ENCODE data around the gene C10orf90.

The C10orf90 gene

DNA sequence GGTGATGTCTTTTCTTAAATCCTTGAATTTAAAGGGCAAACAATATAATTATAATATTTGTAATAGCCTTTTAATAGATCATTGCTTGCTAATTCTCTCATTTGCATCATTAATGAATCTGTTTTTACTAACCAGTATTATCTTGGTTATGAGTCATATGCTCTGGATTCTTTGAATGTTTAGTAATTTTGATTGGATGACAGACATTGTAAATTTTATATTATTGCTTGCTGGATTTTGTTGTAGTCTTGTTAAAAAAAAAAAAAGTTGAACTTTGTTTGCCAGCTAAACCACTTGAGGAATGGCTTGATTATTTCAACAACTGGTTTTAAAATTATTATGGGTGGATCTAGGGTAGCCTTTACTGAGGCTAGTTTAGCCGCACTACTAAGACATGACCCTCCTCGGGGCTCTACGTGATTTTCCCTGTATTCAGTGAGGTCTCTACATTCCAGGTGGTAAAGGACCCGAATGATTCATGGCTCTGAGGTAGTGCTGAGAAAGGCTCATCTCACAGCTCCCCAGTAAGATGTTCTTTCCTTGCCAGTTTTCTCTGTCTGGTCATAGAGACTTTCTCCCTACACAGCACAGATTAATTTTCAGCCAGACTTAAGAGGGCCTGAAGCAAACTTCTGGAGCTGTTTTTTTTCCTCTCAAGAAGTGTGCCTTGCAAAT is 8.5 kb downstream of the C10orf90 start:
- TF ChIP-seq TAF1 (IDR thresholded peaks at IDR 0.05; ENCODE audit: low read depth) (no peak), TCF12 (IDR thresholded peaks at IDR 0.05; ENCODE audit: low read depth) (no peak), FOXM1 (IDR thresholded peaks at IDR 0.05; ENCODE audit: borderline replicate concordance, low read depth) (no peak), YY1 (IDR thresholded peaks at IDR 0.05; ENCODE audit: low read depth) (no peak), CREB1 (IDR thresholded peaks at IDR 0.05; ENCODE audit: low read depth) (no peak), CEBPB (IDR thresholded peaks at IDR 0.05) (no peak), NFIC (IDR thresholded peaks at IDR 0.05) (no peak), TEAD4 (IDR thresholded peaks at IDR 0.05) (no peak), ZBTB7A (IDR thresholded peaks at IDR 0.05; ENCODE audit: low read depth) (no peak), RAD21 (IDR thresholded peaks at IDR 0.05; ENCODE audit: low read depth) (no peak), EP300 (IDR thresholded peaks at IDR 0.05; ENCODE audit: borderline replicate concordance) (no peak), EGR1 (IDR thresholded peaks at IDR 0.05) (no peak)
- TF ChIP-seq, protein P1, sequence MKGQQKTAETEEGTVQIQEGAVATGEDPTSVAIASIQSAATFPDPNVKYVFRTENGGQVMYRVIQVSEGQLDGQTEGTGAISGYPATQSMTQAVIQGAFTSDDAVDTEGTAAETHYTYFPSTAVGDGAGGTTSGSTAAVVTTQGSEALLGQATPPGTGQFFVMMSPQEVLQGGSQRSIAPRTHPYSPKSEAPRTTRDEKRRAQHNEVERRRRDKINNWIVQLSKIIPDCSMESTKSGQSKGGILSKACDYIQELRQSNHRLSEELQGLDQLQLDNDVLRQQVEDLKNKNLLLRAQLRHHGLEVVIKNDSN (IDR thresholded peaks at IDR 0.05), result no peak
- TF ChIP-seq, protein P2, sequence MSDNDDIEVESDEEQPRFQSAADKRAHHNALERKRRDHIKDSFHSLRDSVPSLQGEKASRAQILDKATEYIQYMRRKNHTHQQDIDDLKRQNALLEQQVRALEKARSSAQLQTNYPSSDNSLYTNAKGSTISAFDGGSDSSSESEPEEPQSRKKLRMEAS (IDR thresholded peaks at IDR 0.05), result no peak
- TF ChIP-seq, protein P3, sequence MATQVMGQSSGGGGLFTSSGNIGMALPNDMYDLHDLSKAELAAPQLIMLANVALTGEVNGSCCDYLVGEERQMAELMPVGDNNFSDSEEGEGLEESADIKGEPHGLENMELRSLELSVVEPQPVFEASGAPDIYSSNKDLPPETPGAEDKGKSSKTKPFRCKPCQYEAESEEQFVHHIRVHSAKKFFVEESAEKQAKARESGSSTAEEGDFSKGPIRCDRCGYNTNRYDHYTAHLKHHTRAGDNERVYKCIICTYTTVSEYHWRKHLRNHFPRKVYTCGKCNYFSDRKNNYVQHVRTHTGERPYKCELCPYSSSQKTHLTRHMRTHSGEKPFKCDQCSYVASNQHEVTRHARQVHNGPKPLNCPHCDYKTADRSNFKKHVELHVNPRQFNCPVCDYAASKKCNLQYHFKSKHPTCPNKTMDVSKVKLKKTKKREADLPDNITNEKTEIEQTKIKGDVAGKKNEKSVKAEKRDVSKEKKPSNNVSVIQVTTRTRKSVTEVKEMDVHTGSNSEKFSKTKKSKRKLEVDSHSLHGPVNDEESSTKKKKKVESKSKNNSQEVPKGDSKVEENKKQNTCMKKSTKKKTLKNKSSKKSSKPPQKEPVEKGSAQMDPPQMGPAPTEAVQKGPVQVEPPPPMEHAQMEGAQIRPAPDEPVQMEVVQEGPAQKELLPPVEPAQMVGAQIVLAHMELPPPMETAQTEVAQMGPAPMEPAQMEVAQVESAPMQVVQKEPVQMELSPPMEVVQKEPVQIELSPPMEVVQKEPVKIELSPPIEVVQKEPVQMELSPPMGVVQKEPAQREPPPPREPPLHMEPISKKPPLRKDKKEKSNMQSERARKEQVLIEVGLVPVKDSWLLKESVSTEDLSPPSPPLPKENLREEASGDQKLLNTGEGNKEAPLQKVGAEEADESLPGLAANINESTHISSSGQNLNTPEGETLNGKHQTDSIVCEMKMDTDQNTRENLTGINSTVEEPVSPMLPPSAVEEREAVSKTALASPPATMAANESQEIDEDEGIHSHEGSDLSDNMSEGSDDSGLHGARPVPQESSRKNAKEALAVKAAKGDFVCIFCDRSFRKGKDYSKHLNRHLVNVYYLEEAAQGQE (IDR thresholded peaks at IDR 0.05; ENCODE audit: low read depth), result no peak

DNA sequence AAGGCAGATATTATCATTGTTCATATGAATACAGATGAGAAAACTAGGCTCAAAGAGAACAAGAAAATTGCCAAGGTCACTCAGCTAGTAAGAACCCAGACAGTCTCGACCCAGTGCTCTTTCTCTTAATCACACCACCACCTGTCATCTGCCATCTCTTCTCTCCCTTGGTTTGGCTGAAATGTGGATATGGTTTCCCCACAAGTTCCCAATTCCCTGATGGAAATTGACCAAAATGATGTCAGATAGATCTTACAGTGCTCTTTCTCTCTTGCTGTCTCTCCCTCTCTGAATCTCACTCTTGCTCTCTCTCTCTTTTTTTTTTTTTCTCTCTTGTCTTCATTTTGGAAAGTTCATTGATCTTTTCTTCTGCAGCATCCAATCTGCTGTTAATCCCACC is 9.1 kb downstream of the C10orf90 start:
- TF ChIP-seq, protein P3 (IDR thresholded peaks at IDR 0.05; ENCODE audit: low read depth), result no peak
- no peak for TF ChIP-seq ZBTB7A (IDR thresholded peaks at IDR 0.05; ENCODE audit: low read depth)
- TF ChIP-seq EP300 (IDR thresholded peaks at IDR 0.05; ENCODE audit: borderline replicate concordance), result no peak
- no peak for TF ChIP-seq YY1 (IDR thresholded peaks at IDR 0.05; ENCODE audit: low read depth)
- TF ChIP-seq TCF12 (IDR thresholded peaks at IDR 0.05; ENCODE audit: low read depth), result no peak
- TF ChIP-seq EGR1 (IDR thresholded peaks at IDR 0.05), result no peak
- no peak for TF ChIP-seq TAF1 (IDR thresholded peaks at IDR 0.05; ENCODE audit: low read depth)
- TF ChIP-seq TEAD4 (IDR thresholded peaks at IDR 0.05), result no peak
- no peak for TF ChIP-seq NFIC (IDR thresholded peaks at IDR 0.05)
- TF ChIP-seq FOXM1 (IDR thresholded peaks at IDR 0.05; ENCODE audit: borderline replicate concordance, low read depth), result no peak
- no peak for TF ChIP-seq CREB1 (IDR thresholded peaks at IDR 0.05; ENCODE audit: low read depth)
- TF ChIP-seq, protein P1 (IDR thresholded peaks at IDR 0.05), result no peak

DNA sequence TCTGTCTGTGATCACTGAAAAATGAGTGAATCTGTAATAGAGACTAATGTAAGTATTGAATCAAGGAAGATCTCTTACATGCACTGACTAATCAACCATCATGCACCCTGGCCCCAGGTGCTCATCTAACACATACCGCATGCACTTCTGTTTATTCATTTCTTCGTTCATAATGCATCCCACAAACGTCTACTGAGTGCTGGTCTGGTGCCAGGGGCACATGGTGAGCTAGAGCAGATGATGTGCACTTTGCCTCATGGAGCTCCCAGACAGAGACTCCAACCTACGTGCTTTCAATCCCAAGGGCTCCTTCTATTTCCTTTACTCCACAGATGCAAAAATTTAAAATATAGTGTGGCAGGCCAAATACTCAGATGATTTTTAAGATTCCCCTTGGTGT is 10.7 kb downstream of the C10orf90 start:
- TF ChIP-seq, protein P2 (IDR thresholded peaks at IDR 0.05), result no peak
- TF ChIP-seq FOXM1 (IDR thresholded peaks at IDR 0.05; ENCODE audit: borderline replicate concordance, low read depth), result no peak
- no peak for TF ChIP-seq EGR1 (IDR thresholded peaks at IDR 0.05)
- TF ChIP-seq CEBPB (IDR thresholded peaks at IDR 0.05), result no peak
- no peak for TF ChIP-seq EP300 (IDR thresholded peaks at IDR 0.05; ENCODE audit: borderline replicate concordance)
- TF ChIP-seq TCF12 (IDR thresholded peaks at IDR 0.05; ENCODE audit: low read depth), result no peak
- no peak for TF ChIP-seq ZBTB7A (IDR thresholded peaks at IDR 0.05; ENCODE audit: low read depth)

DNA sequence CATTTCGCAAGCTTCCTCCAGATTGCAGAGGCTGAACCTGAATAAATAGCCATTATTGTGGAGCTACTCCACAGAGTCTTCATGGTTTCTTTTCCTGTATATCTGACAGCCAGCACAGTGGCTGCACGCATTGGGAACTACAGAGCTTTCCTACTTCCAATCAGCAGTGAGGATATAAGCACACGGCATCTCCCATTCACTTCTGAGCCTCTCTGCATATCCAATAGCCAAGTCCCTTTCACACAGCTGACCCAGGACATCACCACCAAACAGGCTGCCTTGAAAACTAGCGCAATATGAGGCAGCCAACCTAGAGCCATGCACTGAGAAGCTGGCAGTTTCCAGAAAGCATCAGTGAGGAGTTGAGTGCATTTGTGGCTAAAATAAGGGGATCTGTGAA is 11.6 kb downstream of the C10orf90 start:
- TF ChIP-seq, protein P3 (IDR thresholded peaks at IDR 0.05; ENCODE audit: low read depth), result no peak
- no peak for TF ChIP-seq FOXM1 (IDR thresholded peaks at IDR 0.05; ENCODE audit: borderline replicate concordance, low read depth)
- TF ChIP-seq TCF12 (IDR thresholded peaks at IDR 0.05; ENCODE audit: low read depth), result no peak
- no peak for TF ChIP-seq RAD21 (IDR thresholded peaks at IDR 0.05; ENCODE audit: low read depth)
- no peak for TF ChIP-seq CREB1 (IDR thresholded peaks at IDR 0.05; ENCODE audit: low read depth)
- TF ChIP-seq EP300 (IDR thresholded peaks at IDR 0.05; ENCODE audit: borderline replicate concordance), result no peak
- no peak for TF ChIP-seq CEBPB (IDR thresholded peaks at IDR 0.05)
- no peak for TF ChIP-seq NFIC (IDR thresholded peaks at IDR 0.05)
- TF ChIP-seq, protein P1 (IDR thresholded peaks at IDR 0.05), result no peak
- no peak for TF ChIP-seq TEAD4 (IDR thresholded peaks at IDR 0.05)

All from Ishikawa (cell line).